Activated CD8-positive, alpha-beta memory T cell treated with anti-CD3 and anti-CD28 coated beads for 24 hours (primary cell): ENCODE measurements around the gene MYL12B.

Experiments used
- DNase-seq: peaks from one replicate; pipeline ENCODE4 v3.0.0-alpha.2; 2020

Gene MYL12B

GRCh38 chr18:3236470-3236869, 25.5 kb upstream of the MYL12B start:
- DNase-seq: no peak

- no peak for DNase-seq
Measured at GRCh38 chr18:3238742-3239141, 23.2 kb upstream of the MYL12B start.

GRCh38 chr18:3245185-3245564, 16.8 kb upstream of the MYL12B start:
- DNase-seq: no peak

GRCh38 chr18:3245853-3246634, 15.9 kb upstream of the MYL12B start:
- DNase-seq: peak; percentile 87

- DNase-seq: peak; percentile 75
Measured at GRCh38 chr18:3246635-3247239, 15.2 kb upstream of the MYL12B start.

GRCh38 chr18:3247240-3248061, 14.5 kb upstream of the MYL12B start, which contains the start of gene MYL12A:
Gene MYL12A (plus strand): TSS chr18:3247801. CDS start chr18:3253248, 5,447 bp downstream.
- DNase-seq: peak; percentile 96

- no peak for DNase-seq
Measured at GRCh38 chr18:3248062-3248657, 13.8 kb upstream of the MYL12B start.

- DNase-seq: no peak
Measured at GRCh38 chr18:3248658-3249359, 13.1 kb upstream of the MYL12B start.

GRCh38 chr18:3250237-3251107, 11.5 kb upstream of the MYL12B start:
- DNase-seq: no peak

- DNase-seq: no peak
Measured at GRCh38 chr18:3251249-3251962, 10.5 kb upstream of the MYL12B start.

- DNase-seq: no peak
Measured at GRCh38 chr18:3251963-3252277, 10.0 kb upstream of the MYL12B start.

GRCh38 chr18:3252843-3253242, 9.1 kb upstream of the MYL12B start:
- DNase-seq: no peak

- DNase-seq: no peak
Measured at GRCh38 chr18:3254725-3255124, 7.2 kb upstream of the MYL12B start.

- no peak for DNase-seq
Measured at GRCh38 chr18:3255611-3256165, 6.2 kb upstream of the MYL12B start.

- DNase-seq: no peak
Measured at GRCh38 chr18:3256693-3257626, 5.0 kb upstream of the MYL12B start.

- DNase-seq: no peak
Measured at GRCh38 chr18:3257627-3258120, 4.3 kb upstream of the MYL12B start.

GRCh38 chr18:3260995-3261372, 949 bp upstream of the MYL12B start:
- DNase-seq: no peak

- DNase-seq: no peak
Measured at GRCh38 chr18:3262234-3263131, 550 bp downstream of the MYL12B start.
